ENCODE measurements around the gene NR3C2. TPM values are rescaled to one million over a fixed set of nuclear protein-coding genes. Genes with fewer than 3 reads are reported as not detected.

The NR3C2 gene
- polyA plus RNA-seq = 6.8 TPM
- long read RNA-seq, donor 1 = 0 reads
- long read RNA-seq, donor 2 = 0 reads
- long read RNA-seq, donor 3, full-length matches to known transcripts = 1 of 1 reads
- long read RNA-seq, donor 3, partial matches to known transcripts = 0 of 1 reads
- long read RNA-seq, donor 3, other reads (novel, unspliced or antisense) = 0 of 1 reads
- long read RNA-seq, donor 4 = 0 reads
- long read RNA-seq, donor 5 = 0 reads
- long read RNA-seq, donor 6 = 0 reads
- long read RNA-seq, donor 7 = 0 reads
- long read RNA-seq, donor 8, partial matches to known transcripts = 0 of 1 reads
- long read RNA-seq, donor 8, other reads (novel, unspliced or antisense) = 0 of 1 reads
- long read RNA-seq, donor 9, full-length matches to known transcripts = 1 of 1 reads
- long read RNA-seq, donor 9, partial matches to known transcripts = 0 of 1 reads
- long read RNA-seq, donor 9, other reads (novel, unspliced or antisense) = 0 of 1 reads
- long read RNA-seq, donor 10 = 0 reads
- long read RNA-seq, donor 11, full-length matches to known transcripts = 1 of 1 reads
- long read RNA-seq, donor 11, partial matches to known transcripts = 0 of 1 reads
- long read RNA-seq, donor 11, other reads (novel, unspliced or antisense) = 0 of 1 reads

DNA sequence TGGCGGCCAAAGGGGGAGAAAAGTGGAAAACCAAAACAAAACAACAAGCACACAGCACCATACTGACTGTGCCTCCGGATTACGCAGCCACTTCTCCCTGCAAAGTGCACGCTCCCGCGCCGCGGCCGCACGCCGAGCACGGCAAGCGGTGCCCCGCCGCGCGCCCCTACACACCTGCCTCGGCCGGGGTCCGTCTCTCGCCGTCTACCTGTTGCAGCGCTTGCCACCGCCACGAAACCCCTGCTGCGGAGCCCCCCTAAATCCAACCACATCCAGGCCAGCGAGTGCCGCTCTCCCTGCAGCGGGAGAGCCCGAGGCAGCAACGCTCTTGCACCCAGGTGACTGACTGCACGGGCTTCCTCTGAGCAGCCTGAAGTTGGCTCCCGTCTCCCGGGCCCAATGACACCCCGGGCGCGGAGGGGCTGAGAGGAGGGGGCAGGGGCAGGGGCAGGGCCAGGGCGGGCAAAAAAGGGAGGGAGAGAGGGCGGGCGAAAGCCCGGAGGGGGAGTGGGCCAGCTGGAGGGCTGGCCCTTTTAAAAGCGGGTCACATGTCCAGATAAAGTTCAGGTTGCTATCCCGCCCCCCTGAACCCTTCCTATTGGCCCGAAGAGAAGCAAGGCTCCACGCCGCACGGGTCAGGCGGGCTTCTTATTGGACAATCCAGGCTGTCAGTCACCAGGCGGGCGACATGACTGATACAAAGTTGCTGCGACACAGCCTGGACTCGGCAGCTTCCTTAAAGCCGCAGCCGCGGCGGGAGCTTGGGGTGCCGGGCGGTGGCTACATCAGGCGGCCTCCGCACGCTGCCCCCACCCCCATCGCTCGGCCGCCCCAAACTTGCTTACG is at the start of gene NR3C2:
TSS of gene NR3C2 (minus strand) at position 429 of the 846 bp plus-strand sequence.
- no peaks in the 10 kb centered on the region for H3K9me3 ChIP-seq (ENCODE audit: control insufficient read depth, low read depth, low read length)
- peaks cover 4% of the 10 kb centered on the region for H3K4me1 ChIP-seq (ENCODE audit: control insufficient read depth, insufficient read depth, low read length)
- peak; percentile 98 to 99 for DNase-seq
- no peaks in the 10 kb centered on the region for H3K36me3 ChIP-seq (ENCODE audit: control insufficient read depth, insufficient read depth, low read length)
- 0% methylated on average over 1 of the region's 65 CpGs for WGBS (ENCODE audit: insufficient coverage, low lambda C conversion rate)
- peak within 1 kb of the TSS; percentile 99 for H3K4me3 ChIP-seq (ENCODE audit: low read length)
- peaks cover 42% of the 10 kb centered on the region for H3K27me3 ChIP-seq (ENCODE audit: control insufficient read depth, insufficient read depth, low read length)
- H3K27ac ChIP-seq (ENCODE audit: low read length) = peak within 1 kb of the TSS; percentile 75

DNA sequence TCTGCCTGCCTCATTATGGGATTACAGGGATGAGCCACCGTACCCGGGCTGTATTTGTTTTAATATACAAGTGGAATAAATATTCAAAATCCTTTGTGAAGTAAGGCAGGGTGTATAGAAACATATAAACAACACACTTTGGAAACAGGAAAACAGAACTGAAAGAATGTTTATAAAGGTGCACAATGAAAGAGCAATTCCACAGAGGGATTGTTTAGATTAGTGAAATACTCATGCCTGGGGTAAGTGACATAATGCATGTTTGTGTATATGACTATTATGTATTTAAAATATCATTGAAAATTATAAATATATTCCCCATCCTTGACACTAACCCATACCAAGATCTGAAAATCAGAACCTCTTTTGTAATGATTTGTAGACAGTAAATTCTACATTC is 45.0 kb upstream of the NR3C2 start:
- Histone ChIP-seq H3K9me3 (ENCODE audit: control insufficient read depth, low read depth, low read length) (no peaks in the 10 kb centered on the region), H3K27ac (ENCODE audit: low read length) (no peak overlapping the region), H3K4me3 (ENCODE audit: low read length) (no peak overlapping the region), H3K36me3 (ENCODE audit: control insufficient read depth, insufficient read depth, low read length) (no peaks in the 10 kb centered on the region), H3K27me3 (ENCODE audit: control insufficient read depth, insufficient read depth, low read length) (no peaks in the 10 kb centered on the region), H3K4me1 (ENCODE audit: control insufficient read depth, insufficient read depth, low read length) (no peaks in the 10 kb centered on the region)
- no peak for DNase-seq
- WGBS (ENCODE audit: insufficient coverage, low lambda C conversion rate) = no CpG with 5 or more reads among the region's 2 CpGs

DNA sequence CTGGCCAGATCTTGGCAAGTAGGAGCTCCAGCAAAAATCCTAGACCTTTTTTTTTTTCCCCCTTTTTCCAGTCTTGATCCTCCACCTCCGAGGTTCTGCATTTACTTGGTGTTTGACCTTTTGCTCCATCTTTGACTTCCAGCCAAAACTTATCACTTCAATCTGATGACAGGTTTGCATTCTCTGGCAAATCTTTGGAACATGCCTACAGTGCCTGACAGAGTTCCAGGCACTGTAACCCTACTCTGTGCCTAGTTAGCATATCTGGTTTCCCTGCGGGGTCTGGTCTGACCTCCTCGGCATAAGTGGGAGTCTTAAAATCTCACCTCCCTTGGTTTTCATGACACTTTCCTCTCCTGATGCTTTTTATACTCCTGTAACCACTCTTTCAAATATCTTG is 39.4 kb upstream of the NR3C2 start:
- Histone ChIP-seq H3K4me1 (ENCODE audit: control insufficient read depth, insufficient read depth, low read length) (no peaks in the 10 kb centered on the region), H3K27ac (ENCODE audit: low read length) (no peak overlapping the region), H3K27me3 (ENCODE audit: control insufficient read depth, insufficient read depth, low read length) (no peaks in the 10 kb centered on the region), H3K36me3 (ENCODE audit: control insufficient read depth, insufficient read depth, low read length) (no peaks in the 10 kb centered on the region), H3K9me3 (ENCODE audit: control insufficient read depth, low read depth, low read length) (no peaks in the 10 kb centered on the region), H3K4me3 (ENCODE audit: low read length) (no peak overlapping the region)
- 80% methylated on average over 1 of the region's 3 CpGs for WGBS (ENCODE audit: insufficient coverage, low lambda C conversion rate)
- DNase-seq = no peak

GRCh38 chr4:148477276-148477675 is 35.1 kb upstream of the NR3C2 start:
- Histone ChIP-seq H3K9me3 (ENCODE audit: control insufficient read depth, low read depth, low read length) (no peaks in the 10 kb centered on the region), H3K4me3 (ENCODE audit: low read length) (no peak overlapping the region), H3K36me3 (ENCODE audit: control insufficient read depth, insufficient read depth, low read length) (no peaks in the 10 kb centered on the region), H3K27me3 (ENCODE audit: control insufficient read depth, insufficient read depth, low read length) (no peaks in the 10 kb centered on the region), H3K27ac (ENCODE audit: low read length) (no peak overlapping the region), H3K4me1 (ENCODE audit: control insufficient read depth, insufficient read depth, low read length) (no peaks in the 10 kb centered on the region)
- DNase-seq = no peak
- 55% methylated on average over 2 of the region's 3 CpGs for WGBS (ENCODE audit: insufficient coverage, low lambda C conversion rate)

DNA sequence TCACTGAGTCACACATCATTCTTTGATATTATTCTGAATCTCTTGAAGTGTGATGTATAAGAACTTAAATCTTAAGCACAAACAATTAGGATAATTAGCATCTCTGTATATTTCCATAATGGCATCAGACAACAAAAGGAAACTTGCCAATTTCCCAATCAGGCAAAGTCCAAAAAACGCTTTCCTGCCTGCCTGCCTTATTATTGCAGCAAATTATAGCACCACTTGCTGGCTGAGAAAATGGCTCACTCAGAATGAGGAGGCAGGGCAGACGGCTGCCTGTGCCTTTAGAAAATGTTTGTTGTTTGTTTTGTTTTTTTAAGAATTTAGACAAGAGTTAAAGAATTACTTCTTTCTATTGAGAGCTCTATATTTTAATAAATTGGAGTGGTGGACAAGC is 27.7 kb upstream of the NR3C2 start:
- H3K27me3 ChIP-seq (ENCODE audit: control insufficient read depth, insufficient read depth, low read length) = no peaks in the 10 kb centered on the region
- DNase-seq = no peak
- H3K4me1 ChIP-seq (ENCODE audit: control insufficient read depth, insufficient read depth, low read length) = no peaks in the 10 kb centered on the region
- H3K36me3 ChIP-seq (ENCODE audit: control insufficient read depth, insufficient read depth, low read length) = no peaks in the 10 kb centered on the region
- no peak overlapping the region for H3K27ac ChIP-seq (ENCODE audit: low read length)
- no peaks in the 10 kb centered on the region for H3K9me3 ChIP-seq (ENCODE audit: control insufficient read depth, low read depth, low read length)
- H3K4me3 ChIP-seq (ENCODE audit: low read length) = no peak overlapping the region
- no CpG with 5 or more reads among the region's 2 CpGs for WGBS (ENCODE audit: insufficient coverage, low lambda C conversion rate)

- H3K9me3 ChIP-seq (ENCODE audit: control insufficient read depth, low read depth, low read length) = no peaks in the 10 kb centered on the region
- no peak for DNase-seq
- no peaks in the 10 kb centered on the region for H3K4me1 ChIP-seq (ENCODE audit: control insufficient read depth, insufficient read depth, low read length)
- H3K36me3 ChIP-seq (ENCODE audit: control insufficient read depth, insufficient read depth, low read length) = no peaks in the 10 kb centered on the region
- H3K4me3 ChIP-seq (ENCODE audit: low read length) = no peak overlapping the region
- peaks cover 6% of the 10 kb centered on the region for H3K27me3 ChIP-seq (ENCODE audit: control insufficient read depth, insufficient read depth, low read length)
- no peak overlapping the region for H3K27ac ChIP-seq (ENCODE audit: low read length)
These were observed 12.6 kb upstream of the NR3C2 start for GRCh38 chr4:148454835-148455234.

GRCh38 chr4:148453833-148454232 is 11.6 kb upstream of the NR3C2 start:
- no peaks in the 10 kb centered on the region for H3K9me3 ChIP-seq (ENCODE audit: control insufficient read depth, low read depth, low read length)
- DNase-seq = no peak
- H3K4me3 ChIP-seq (ENCODE audit: low read length) = no peak overlapping the region
- WGBS (ENCODE audit: insufficient coverage, low lambda C conversion rate) = 60% methylated on average over 4 of the region's 4 CpGs
- H3K27me3 ChIP-seq (ENCODE audit: control insufficient read depth, insufficient read depth, low read length) = peaks cover 11% of the 10 kb centered on the region
- no peak overlapping the region for H3K27ac ChIP-seq (ENCODE audit: low read length)
- no peaks in the 10 kb centered on the region for H3K4me1 ChIP-seq (ENCODE audit: control insufficient read depth, insufficient read depth, low read length)
- no peaks in the 10 kb centered on the region for H3K36me3 ChIP-seq (ENCODE audit: control insufficient read depth, insufficient read depth, low read length)

DNA sequence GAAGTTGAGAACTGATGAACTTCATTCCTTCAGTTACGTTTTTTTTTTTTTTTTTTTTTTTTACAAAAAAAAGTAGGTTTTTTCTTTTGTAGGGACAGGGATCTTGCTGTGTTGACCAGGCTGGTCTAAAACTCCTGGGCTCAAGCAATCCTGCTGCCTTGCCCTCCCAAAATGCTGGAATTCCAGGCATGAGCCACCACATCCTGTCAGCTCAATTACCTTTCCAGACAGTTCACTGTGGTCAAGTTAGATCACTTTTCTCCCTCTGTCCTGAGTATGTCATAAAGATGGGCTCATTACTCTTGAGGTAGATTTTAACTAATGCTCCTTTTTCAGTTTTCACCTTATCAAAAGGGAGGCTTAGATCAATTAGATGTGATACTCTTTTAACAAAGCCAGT is 10.8 kb upstream of the NR3C2 start:
- Histone ChIP-seq H3K36me3 (ENCODE audit: control insufficient read depth, insufficient read depth, low read length) (no peaks in the 10 kb centered on the region), H3K27ac (ENCODE audit: low read length) (no peak overlapping the region), H3K9me3 (ENCODE audit: control insufficient read depth, low read depth, low read length) (no peaks in the 10 kb centered on the region), H3K4me1 (ENCODE audit: control insufficient read depth, insufficient read depth, low read length) (no peaks in the 10 kb centered on the region), H3K4me3 (ENCODE audit: low read length) (no peak overlapping the region), H3K27me3 (ENCODE audit: control insufficient read depth, insufficient read depth, low read length) (peaks cover 12% of the 10 kb centered on the region)
- no peak for DNase-seq
- no CpG with 5 or more reads among the region's 1 CpG for WGBS (ENCODE audit: insufficient coverage, low lambda C conversion rate)

DNA sequence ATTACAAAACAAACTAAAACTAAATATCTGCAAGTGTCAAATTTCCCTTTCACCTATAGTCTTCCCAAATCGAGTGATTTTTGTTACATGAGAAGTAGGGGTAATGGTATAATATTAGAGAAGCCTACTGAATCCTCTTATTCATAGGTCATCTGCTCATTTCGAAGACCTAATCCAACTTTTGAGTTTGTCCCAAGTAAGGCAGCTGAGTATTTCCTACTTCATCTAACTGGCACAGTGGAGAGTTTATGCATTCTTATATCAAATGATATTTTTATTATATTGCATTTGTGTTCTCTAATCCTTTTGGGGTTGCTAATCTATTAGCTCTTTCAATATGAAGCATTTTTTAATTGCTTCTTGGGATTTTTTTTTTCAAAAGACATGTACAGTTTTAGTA is 7.7 kb upstream of the NR3C2 start:
- Histone ChIP-seq H3K27me3 (ENCODE audit: control insufficient read depth, insufficient read depth, low read length) (peaks cover 32% of the 10 kb centered on the region), H3K9me3 (ENCODE audit: control insufficient read depth, low read depth, low read length) (no peaks in the 10 kb centered on the region), H3K4me3 (ENCODE audit: low read length) (no peak overlapping the region), H3K4me1 (ENCODE audit: control insufficient read depth, insufficient read depth, low read length) (peaks cover 4% of the 10 kb centered on the region), H3K27ac (ENCODE audit: low read length) (no peak overlapping the region), H3K36me3 (ENCODE audit: control insufficient read depth, insufficient read depth, low read length) (no peaks in the 10 kb centered on the region)
- DNase-seq = no peak
- WGBS (ENCODE audit: insufficient coverage, low lambda C conversion rate) = 83% methylated on average over 1 of the region's 2 CpGs

GRCh38 chr4:148448141-148448540 is 5.9 kb upstream of the NR3C2 start:
- no peak overlapping the region for H3K27ac ChIP-seq (ENCODE audit: low read length)
- H3K36me3 ChIP-seq (ENCODE audit: control insufficient read depth, insufficient read depth, low read length) = no peaks in the 10 kb centered on the region
- peaks cover 45% of the 10 kb centered on the region for H3K27me3 ChIP-seq (ENCODE audit: control insufficient read depth, insufficient read depth, low read length)
- no peak for DNase-seq
- no peaks in the 10 kb centered on the region for H3K9me3 ChIP-seq (ENCODE audit: control insufficient read depth, low read depth, low read length)
- H3K4me1 ChIP-seq (ENCODE audit: control insufficient read depth, insufficient read depth, low read length) = peaks cover 4% of the 10 kb centered on the region
- no peak overlapping the region for H3K4me3 ChIP-seq (ENCODE audit: low read length)

All from large intestine (tissue), 12 donors.